Subcutaneous adipose tissue (tissue), 4 donors: ENCODE data around the gene LRFN2. TPM values are rescaled to one million over a fixed set of nuclear protein-coding genes. Genes with fewer than 3 reads are reported as not detected.

ENCODE experiments used
- total RNA-seq, 4 donors: library from RNA; depleted of rRNA; stranded (reverse); fragments of >200 nt; gene quantifications; one replicate each; pipeline ENCODE4 v1.1.0, GENCODE V29; 2016
- TF ChIP-seq, protein P1 (sequence below): fragments of 450-650 bp; IDR thresholded peaks from one replicate; pipeline ENCODE4 v1.5.1; 2016; ENCODE audit warnings: low read depth, mild to moderate bottlenecking, control low read depth, antibody characterized with exemption, moderate library complexity

The LRFN2 gene
- total RNA-seq, 4 donors from 2014 or later = not detected

DNA sequence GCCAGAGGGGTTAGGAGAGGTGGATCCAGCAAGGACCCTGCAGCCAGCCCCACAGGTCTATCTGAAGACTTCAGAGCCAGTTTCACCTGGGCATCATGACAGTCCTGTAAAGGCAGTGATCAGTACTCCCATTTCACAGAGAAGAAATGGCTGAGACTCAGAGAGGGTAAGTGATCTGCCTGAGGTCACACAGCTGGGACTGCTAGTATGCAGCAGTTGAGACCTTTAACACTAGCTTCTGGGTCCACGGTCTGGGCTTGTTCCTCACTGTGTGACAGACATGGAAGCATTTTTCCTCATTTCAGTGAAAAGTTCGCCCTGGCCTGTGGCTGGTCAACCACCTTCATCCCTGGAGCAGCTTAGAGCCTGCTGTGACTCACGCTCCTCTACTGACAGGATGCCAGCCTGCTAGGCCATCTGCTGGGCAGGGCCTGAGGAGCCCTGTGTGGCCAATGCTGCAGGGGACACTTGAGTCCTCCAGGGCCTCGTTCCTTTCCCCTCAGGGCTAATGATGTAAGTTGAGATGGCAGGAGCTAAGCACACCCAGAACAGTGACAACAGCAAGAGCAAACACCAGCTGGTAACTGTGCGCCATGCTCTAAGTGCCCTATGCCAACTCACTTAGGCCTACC is 192.0 kb downstream of the LRFN2 start:
- TF ChIP-seq, protein P1, sequence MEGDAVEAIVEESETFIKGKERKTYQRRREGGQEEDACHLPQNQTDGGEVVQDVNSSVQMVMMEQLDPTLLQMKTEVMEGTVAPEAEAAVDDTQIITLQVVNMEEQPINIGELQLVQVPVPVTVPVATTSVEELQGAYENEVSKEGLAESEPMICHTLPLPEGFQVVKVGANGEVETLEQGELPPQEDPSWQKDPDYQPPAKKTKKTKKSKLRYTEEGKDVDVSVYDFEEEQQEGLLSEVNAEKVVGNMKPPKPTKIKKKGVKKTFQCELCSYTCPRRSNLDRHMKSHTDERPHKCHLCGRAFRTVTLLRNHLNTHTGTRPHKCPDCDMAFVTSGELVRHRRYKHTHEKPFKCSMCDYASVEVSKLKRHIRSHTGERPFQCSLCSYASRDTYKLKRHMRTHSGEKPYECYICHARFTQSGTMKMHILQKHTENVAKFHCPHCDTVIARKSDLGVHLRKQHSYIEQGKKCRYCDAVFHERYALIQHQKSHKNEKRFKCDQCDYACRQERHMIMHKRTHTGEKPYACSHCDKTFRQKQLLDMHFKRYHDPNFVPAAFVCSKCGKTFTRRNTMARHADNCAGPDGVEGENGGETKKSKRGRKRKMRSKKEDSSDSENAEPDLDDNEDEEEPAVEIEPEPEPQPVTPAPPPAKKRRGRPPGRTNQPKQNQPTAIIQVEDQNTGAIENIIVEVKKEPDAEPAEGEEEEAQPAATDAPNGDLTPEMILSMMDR = no peak

DNA sequence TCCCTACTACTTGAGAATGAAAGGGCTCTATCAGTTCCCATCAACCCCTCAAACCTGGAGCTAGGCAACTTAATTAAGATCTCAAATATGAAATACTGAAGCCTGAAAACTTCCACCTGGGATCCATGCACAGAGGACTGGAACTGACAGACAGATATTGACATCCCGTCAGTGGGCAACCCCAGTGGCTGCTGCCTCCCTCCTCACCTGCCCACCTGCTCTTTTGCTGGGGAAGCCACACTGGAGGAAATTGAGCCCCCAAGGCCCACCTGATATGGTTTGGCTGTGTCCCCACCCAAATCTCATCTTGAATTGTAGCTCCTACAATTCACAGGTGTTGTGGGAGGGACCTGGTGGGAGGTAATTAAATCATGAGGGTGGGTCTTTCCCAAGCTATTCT is 192.8 kb downstream of the LRFN2 start:
- TF ChIP-seq, protein P1 = no peak

DNA sequence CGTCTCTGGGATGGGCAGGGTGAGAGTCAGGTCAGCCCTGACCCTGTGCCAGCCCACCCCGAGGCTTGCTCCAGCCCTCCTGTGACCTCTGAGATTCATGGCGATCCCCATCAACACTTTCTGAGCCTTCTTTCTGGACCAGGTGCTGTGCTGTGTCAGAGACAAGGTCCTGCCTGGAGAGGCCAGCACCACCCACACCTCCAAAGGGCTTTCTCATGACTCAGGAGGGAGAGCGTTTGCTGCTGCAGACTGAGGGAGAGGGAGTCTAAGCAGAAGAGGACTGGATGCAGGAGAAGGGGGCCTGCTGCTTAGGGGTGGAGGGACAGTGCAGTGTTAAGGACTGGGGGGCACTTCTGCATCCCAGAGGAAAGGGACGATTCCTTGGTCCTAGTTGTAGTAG is 193.5 kb downstream of the LRFN2 start:
- TF ChIP-seq, protein P1 = no peak

DNA sequence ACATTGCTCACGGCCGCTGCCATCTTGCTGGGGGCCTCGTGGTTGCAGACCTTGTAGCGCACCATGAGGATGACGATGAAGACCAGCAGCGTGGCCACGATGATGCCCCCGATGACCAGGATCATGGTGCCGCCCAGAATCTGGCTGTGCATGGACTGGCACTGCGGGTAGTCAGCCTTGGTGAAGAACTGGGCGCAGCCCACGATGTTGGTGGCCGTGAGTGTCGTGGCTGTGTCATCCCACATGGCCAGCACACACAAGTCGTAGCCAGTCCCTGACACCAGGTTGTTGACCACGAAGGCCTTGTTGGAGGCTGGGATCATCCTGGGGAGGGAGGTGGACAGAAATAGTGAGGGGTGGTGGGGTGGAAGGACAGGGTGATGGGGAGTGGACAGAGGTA is 194.6 kb downstream of the LRFN2 start:
- TF ChIP-seq, protein P1 = no peak

DNA sequence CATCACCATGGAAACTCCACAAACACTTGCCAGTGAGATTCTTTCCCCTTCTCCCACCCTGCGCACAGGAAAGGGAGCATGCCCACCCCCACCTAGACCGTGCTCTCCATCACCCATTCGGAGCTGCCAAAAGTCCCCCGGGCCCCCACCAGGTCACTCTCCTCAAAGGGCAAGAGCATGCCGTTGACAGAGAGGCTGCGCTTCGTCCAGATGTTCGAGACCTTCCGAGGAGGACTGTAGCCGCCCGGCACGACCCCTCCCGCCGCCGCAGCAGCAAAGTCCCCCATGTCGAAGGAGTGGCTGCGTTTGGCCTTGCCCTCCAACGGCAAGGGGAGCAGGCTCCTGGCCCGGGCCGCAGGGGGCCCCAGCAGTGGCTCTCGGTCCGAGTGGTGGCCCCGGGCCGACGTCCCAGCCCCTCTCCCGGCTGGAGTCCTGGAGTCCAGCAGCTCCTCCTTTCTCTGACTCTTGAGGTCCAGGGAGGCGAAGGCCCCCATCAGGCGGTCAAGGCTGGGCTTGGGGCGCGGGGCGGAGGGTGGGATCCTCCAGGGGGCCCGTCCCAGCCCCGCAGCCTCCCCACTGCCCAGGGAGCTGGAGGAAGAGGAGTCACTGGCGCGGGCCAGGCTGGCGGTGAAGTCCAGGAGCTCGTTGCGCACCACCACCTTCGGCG is 195.2 kb downstream of the LRFN2 start:
- TF ChIP-seq, protein P1 = no peak

DNA sequence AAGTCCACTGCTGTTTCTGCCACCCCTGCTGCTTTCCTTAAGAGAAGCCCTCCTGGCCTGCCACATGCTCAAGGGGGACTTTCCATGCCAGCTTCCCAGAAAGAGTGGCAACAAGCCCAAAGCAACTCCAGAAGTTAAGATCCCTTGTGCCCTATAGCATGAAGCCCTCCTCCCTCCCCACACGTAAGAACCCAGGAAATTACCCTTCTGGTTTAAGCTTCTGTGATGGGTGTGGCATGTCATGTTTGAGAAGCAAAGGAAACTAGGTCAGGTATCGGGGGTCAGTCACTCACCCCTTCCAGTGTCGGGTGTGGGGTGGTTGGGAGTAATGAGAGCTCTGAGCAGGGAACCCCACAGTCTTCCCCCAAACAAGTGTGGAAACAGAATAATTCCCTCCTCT is 196.1 kb downstream of the LRFN2 start:
- TF ChIP-seq, protein P1 = no peak

DNA sequence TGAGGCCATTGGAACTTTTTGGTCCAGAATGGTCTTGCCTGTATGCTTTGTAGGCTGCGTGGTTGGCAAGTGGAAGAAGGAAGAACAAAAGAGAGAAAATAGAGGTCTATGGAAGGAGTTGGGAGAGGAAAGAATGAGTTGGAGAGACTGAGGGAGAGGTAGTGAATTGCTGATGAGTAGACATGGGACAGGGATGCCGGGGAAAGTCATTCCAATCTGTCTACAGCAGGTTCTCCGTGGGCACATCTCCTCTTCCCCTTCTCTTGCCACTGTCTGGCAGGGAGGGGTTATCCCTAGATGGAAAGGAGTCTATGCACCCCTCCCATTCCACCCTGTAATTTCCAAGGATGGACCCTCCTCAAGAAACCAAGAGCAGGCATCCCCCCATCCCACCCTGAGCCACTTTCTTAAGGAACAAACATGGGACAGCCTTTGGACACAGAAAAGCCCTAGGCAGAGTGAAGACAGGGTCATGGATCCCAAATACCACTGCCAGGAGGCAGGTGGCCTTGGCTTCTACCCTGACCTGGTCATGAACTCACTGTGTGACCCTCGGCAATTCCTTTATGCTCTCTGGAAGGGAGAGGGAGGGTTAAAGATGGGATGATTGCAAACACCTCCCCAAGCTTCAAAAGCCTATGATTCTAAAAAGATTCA is 196.9 kb downstream of the LRFN2 start:
- TF ChIP-seq, protein P1 = no peak
